Choroid plexus epithelial cell (primary cell): ENCODE data around the gene SCART1.

Source experiments
- DNase-seq: peaks from one replicate; pipeline ENCODE4 v3.0.0-alpha.2; 2010; ENCODE audit warnings: low read depth
- H3K4me3 ChIP-seq: 2 replicates; pipeline ENCODE4 v1.5.1; 2011; ENCODE audit warnings: low read depth, mild to moderate bottlenecking, control low read depth, low read length, moderate library complexity
- TF ChIP-seq, protein P1 (sequence below): conservative IDR thresholded peaks from 2 replicates; pipeline ENCODE4 v1.5.1; 2011; ENCODE audit warnings: low read depth, mild to moderate bottlenecking, control low read depth, inconsistent platforms, low read length, moderate library complexity

SCART1 gene

DNA sequence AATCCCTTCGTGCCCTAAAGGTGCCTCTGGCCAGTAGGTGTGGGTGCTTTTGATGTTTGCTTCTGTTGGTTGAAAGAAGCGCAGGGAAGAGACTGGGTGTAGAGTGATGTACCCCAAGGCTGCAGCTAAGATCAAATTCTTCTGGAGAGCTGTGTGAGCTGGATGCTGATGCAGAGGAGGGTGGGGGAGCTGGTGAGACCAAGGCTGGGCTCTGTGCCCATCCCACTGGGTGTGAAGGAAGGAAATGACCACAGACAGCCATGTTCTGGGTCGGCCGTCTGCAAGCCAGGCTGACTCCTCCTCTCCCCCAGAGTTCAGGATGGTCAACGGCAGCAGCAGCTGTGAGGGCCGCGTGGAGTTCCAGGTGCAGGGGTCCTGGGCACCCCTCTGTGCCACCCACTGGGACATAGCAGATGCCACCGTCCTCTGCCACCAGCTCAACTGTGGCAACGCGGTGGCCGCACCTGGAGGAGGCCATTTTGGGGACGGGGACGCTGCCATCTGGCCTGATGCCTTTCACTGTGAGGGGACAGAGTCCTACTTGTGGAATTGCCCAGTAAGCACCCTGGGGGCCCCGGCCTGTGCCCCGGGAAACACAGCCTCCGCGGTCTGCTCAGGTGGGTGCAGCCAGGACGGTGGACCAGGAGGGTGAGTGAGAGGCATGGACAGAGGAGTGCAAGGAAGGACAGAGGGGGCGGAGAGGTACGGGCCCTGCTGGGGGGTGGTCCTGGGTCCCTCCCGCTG, 5.1 kb downstream of the SCART1 start:
- TF ChIP-seq, protein P1, sequence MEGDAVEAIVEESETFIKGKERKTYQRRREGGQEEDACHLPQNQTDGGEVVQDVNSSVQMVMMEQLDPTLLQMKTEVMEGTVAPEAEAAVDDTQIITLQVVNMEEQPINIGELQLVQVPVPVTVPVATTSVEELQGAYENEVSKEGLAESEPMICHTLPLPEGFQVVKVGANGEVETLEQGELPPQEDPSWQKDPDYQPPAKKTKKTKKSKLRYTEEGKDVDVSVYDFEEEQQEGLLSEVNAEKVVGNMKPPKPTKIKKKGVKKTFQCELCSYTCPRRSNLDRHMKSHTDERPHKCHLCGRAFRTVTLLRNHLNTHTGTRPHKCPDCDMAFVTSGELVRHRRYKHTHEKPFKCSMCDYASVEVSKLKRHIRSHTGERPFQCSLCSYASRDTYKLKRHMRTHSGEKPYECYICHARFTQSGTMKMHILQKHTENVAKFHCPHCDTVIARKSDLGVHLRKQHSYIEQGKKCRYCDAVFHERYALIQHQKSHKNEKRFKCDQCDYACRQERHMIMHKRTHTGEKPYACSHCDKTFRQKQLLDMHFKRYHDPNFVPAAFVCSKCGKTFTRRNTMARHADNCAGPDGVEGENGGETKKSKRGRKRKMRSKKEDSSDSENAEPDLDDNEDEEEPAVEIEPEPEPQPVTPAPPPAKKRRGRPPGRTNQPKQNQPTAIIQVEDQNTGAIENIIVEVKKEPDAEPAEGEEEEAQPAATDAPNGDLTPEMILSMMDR, result no peak
- no peak overlapping the region for H3K4me3 ChIP-seq
- no peak for DNase-seq

DNA sequence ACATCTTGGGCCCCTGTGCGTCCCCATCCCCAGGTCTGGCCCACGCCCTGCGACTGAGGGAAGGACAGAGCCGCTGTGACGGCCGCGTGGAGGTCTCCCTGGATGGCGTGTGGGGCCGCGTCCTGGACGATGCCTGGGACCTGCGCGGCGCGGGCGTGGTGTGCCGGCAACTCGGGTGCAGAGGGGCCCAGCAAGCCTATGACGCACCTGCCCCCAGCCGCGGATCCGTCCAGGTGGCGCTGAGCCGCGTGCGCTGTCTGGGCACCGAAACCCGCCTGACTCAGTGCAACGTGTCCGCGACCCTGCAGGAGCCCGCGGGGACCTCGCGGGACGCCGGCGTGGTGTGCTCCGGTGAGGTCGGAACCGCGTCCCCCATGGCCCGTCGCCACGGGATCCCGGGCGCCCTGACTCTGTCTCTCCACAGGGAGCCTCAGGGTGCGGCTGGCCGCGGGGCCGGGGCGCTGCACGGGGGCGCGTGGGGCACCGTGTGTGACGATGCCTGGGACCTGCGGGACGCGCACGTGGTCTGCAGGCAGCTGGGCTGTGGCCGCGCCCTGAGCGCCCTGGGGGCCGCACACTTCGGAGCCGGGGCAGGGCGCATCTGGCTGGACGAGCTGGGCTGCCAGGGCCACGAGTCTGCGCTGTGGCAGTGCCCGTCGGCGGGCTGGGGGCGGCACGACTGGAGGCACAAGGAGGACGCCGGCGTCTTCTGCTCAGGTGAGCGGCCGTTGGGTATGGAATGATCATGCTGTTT, 5.9 kb downstream of the SCART1 start:
- DNase-seq, result no peak
- no peak overlapping the region for H3K4me3 ChIP-seq
- TF ChIP-seq, protein P1, result no peak

DNA sequence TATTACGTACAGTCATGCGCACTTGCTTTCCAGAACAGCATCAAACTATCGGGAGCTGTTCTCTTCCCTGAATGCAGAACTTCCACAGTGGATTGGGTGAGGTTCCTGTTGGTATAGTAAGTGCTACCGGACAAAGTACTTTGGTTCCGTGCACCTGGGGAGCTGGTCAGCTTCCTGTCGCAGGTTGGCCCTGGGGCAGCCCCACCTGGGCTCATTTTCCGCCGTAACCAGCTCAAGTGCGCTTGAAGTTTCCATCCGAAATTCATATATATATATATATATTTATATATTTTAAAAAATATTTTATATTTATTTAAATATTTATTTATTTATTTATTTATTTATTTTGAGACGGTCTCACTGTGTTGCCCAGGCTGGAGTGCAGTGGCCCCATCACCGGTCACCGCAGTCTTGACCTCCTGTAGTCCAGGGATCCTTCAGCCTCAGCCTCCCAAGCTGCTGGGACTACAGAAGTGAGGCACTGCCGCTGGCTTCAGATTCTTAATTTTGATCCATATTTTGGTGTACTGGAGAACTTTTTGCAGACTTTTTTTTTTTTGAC, 6.5 kb downstream of the SCART1 start:
- no peak overlapping the region for H3K4me3 ChIP-seq
- DNase-seq, result no peak
- TF ChIP-seq, protein P1, result no peak

DNA sequence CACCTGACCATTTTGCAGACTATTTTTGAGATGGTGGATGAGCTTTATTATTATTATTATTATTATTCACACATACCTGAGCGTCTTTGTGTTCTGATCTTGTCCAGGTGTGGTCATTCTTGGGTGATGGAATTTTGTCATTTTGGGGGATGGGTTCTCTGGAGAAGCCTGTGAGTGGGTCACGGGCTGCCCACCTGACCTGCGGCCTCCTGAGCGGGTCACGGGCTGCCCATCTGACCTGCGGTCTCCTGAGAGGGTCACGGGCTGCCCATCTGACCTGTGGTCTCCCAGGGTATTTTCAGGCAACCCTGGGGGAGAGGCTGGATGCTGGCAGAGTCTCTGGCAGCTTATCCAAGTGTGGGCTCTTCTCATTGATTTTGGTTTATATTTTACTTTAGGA, 7.3 kb downstream of the SCART1 start:
- H3K4me3 ChIP-seq, result no peak overlapping the region
- DNase-seq, result no peak
- TF ChIP-seq, protein P1, result no peak

DNA sequence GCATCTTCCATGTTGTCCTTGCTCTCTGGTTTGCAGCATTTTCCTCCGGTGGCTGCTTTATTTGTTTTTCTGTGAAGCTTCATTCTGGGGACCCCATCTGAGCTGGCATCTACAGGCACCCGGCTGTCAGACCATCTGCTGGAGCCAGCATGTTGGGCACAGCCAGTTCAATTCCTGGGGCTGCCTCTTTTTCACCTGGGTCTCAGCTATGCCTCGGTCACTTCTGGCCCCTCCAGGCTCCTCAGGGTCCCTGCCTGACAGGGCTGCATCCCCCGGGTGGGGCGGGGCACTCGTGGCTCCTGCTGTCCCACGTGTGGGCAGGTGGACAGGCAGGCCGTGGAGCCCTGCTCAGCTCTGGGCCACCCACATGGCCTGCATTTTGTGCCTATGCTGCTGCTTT, 8.1 kb downstream of the SCART1 start:
- DNase-seq, result no peak
- H3K4me3 ChIP-seq, result no peak overlapping the region
- TF ChIP-seq, protein P1, result no peak

DNA sequence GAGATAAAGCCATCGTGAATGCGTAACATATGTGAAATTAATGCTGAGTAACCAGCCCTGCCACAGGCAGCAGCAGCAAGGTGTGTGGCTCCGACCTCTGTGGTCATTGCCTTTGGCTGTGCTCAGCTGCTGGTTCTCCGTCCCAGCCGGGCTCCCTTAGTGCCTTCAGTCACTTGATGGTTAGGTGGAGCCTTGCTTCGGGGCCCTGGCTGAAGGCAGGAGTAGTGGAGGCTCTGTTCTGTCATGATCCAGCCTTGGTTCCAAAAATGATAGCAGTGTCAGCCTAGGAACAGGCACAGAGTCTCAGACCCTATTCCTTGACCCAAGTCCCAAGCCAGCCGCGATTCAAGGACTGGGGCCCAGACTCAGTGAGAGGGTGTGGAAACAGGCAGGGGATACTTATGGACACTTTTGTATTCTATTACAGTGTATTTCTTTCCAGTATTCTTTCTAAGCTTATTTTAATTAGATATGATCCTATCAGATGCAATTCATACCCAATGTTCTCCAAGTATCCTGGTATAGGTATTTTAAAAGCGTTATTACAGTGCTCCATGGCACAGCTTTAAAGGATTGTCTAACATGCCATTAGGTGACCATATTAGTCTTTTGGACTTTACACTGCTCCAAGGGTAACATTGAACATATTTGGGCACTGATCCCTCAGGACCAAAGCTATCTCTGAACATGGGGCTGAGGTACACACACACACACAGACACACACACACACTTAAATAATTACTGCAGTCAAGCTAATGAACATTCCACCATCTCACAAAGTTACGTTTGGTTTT, 9.0 kb downstream of the SCART1 start:
- no peak overlapping the region for H3K4me3 ChIP-seq
- TF ChIP-seq, protein P1, result no peak
- DNase-seq, result no peak
